Activated CD8-positive, alpha-beta memory T cell treated with anti-CD3 and anti-CD28 coated beads for 1 hour (primary cell): ENCODE data around the gene TNFRSF17.
"Not testable (repeated sequence)": the region's sequence is repeated elsewhere in the genome, so short reads cannot be mapped to it uniquely, and the experiment has no call there.

Experiments
- DNase-seq, 2 donors: peaks; one replicate each; pipeline ENCODE4 v3.0.0-alpha.2; 2020; ENCODE audit warnings: low read depth in 1 of 2; ENCODE audit errors: extremely low read depth in 1 of 2

The TNFRSF17 gene

GRCh38 chr16:11964761-11965551, at the start of gene TNFRSF17:
TNFRSF17 (plus strand) TSS chr16:11965210; CDS start chr16:11965325, 115 bp downstream.
- DNase-seq, result no peak

GRCh38 chr16:11915644-11916523, 49.1 kb upstream of the TNFRSF17 start, which contains the start of gene GSPT1:
GSPT1 (minus strand) TSS chr16:11915956; CDS start chr16:11915720, 236 bp downstream.
- peak; percentile 98 for DNase-seq

GRCh38 chr16:11916524-11917285, 48.3 kb upstream of the TNFRSF17 start:
- DNase-seq, result no peak

- not testable (repeated sequence) for DNase-seq
These were observed 41.0 kb upstream of the TNFRSF17 start for GRCh38 chr16:11924046-11924445.

GRCh38 chr16:11927350-11927749, 37.7 kb upstream of the TNFRSF17 start:
- not testable (repeated sequence) for DNase-seq

- not testable (repeated sequence) for DNase-seq
These were observed 23.1 kb upstream of the TNFRSF17 start, which contains the start of gene NPIPB2 for GRCh38 chr16:11941945-11942344. NPIPB2 (minus strand) TSS chr16:11942045; CDS start chr16:11942045, 0 bp downstream.

- DNase-seq, result no peak
These were observed 18.6 kb upstream of the TNFRSF17 start for GRCh38 chr16:11946433-11946832.

- DNase-seq, result no peak
These were observed 16.2 kb upstream of the TNFRSF17 start for GRCh38 chr16:11948819-11949218.

- DNase-seq, result no peak
These were observed 15.5 kb upstream of the TNFRSF17 start for GRCh38 chr16:11949527-11949926.

GRCh38 chr16:11950388-11950787, 14.6 kb upstream of the TNFRSF17 start:
- no peak for DNase-seq

- not testable (repeated sequence) for DNase-seq
These were observed 11.4 kb upstream of the TNFRSF17 start for GRCh38 chr16:11953576-11953975.

- DNase-seq, result no peak
These were observed 9.3 kb upstream of the TNFRSF17 start for GRCh38 chr16:11955713-11956123.

- DNase-seq, result no peak
These were observed 8.5 kb upstream of the TNFRSF17 start for GRCh38 chr16:11956558-11956957.

- DNase-seq, result no peak
These were observed 7.2 kb upstream of the TNFRSF17 start for GRCh38 chr16:11957591-11958395.

GRCh38 chr16:11962457-11962856, 2.6 kb upstream of the TNFRSF17 start:
- DNase-seq, result not testable (repeated sequence)

- not testable (repeated sequence) for DNase-seq
These were observed 2.0 kb upstream of the TNFRSF17 start for GRCh38 chr16:11962978-11963377.

GRCh38 chr16:11963706-11964105, 1.3 kb upstream of the TNFRSF17 start:
- DNase-seq, result no peak

- DNase-seq, result no peak
These were observed 1.2 kb downstream of the TNFRSF17 start for GRCh38 chr16:11966173-11966572.

GRCh38 chr16:11967195-11967911, 2.3 kb downstream of the TNFRSF17 start:
- no peak for DNase-seq
